Peyer's patch (tissue), 4 donors: Measurements from ENCODE around the gene RAB7B. TPM values are rescaled to one million over a fixed set of nuclear protein-coding genes. Genes with fewer than 3 reads are reported as not detected.

Experiments used
- DNase-seq, 3 donors: peaks; one replicate each; pipeline ENCODE4 v3.0.0-alpha.2; 2017 to 2019
- H3K27ac ChIP-seq, 4 donors: fragments of 200-600 bp; sonication (generic); one replicate each; pipeline ENCODE4 v1.5.1; 2016 to 2019
- H3K27me3 ChIP-seq, 2 donors: fragments of 200-600 bp; sonication (generic); one replicate each; pipeline ENCODE4 v1.5.1; 2019
- H3K36me3 ChIP-seq, 3 donors: fragments of 200-600 bp; sonication (generic); one replicate each; pipeline ENCODE4 v1.5.1; 2016 to 2019
- H3K4me1 ChIP-seq, 4 donors: fragments of 200-600 bp; sonication (generic); one replicate each; pipeline ENCODE4 v1.5.1; 2016 to 2019
- H3K4me3 ChIP-seq, 4 donors: fragments of 200-600 bp; sonication (generic); 1 replicate in 3 of 4; 2 replicates in 1 of 4; pipeline ENCODE4 v1.5.1; 2016 to 2019; ENCODE audit warnings: mild to moderate bottlenecking in 1 of 4
- H3K9me3 ChIP-seq, 4 donors: fragments of 200-600 bp; sonication (generic); one replicate each; pipeline ENCODE4 v1.5.1; 2016 to 2019; ENCODE audit warnings: mild to moderate bottlenecking in 1 of 4
- POLR2A ChIP-seq, 2 donors: fragments of 450-650 bp; IDR thresholded peaks; one replicate each; pipeline ENCODE4 v1.5.1; 2017; ENCODE audit warnings: antibody characterized with exemption in 2 of 2, mild to moderate bottlenecking in 2 of 2, moderate library complexity in 2 of 2
- total RNA-seq, 4 donors: library from RNA; depleted of rRNA; stranded (reverse); fragments of >200 nt; gene quantifications; one replicate each; pipeline ENCODE4 v1.1.0, GENCODE V29; 2016
- TF ChIP-seq, protein P1 (sequence below), 6 experiments: fragments of 450-650 bp in 4 of 6; fragments of 200-600 bp in 2 of 6; sonication (generic) in 1 of 6; IDR thresholded peaks; one replicate each; pipeline ENCODE4 v1.5.1; 2017 to 2019; ENCODE audit warnings: antibody characterized with exemption in 6 of 6, mild to moderate bottlenecking in 3 of 6, moderate library complexity in 1 of 6

RAB7B gene
- total RNA-seq, 4 donors from 2014 or later = 0.35 to 0.47 (median 0.40) TPM; not detected in 1

GRCh38 chr1:206005778-206006180 lies 2.6 kb upstream of the RAB7B start:
- TF ChIP-seq, protein P1, sequence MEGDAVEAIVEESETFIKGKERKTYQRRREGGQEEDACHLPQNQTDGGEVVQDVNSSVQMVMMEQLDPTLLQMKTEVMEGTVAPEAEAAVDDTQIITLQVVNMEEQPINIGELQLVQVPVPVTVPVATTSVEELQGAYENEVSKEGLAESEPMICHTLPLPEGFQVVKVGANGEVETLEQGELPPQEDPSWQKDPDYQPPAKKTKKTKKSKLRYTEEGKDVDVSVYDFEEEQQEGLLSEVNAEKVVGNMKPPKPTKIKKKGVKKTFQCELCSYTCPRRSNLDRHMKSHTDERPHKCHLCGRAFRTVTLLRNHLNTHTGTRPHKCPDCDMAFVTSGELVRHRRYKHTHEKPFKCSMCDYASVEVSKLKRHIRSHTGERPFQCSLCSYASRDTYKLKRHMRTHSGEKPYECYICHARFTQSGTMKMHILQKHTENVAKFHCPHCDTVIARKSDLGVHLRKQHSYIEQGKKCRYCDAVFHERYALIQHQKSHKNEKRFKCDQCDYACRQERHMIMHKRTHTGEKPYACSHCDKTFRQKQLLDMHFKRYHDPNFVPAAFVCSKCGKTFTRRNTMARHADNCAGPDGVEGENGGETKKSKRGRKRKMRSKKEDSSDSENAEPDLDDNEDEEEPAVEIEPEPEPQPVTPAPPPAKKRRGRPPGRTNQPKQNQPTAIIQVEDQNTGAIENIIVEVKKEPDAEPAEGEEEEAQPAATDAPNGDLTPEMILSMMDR (IDR thresholded peaks at IDR 0.05) = no peak
- no peak for TF ChIP-seq POLR2A (IDR thresholded peaks at IDR 0.05)
- H3K9me3 ChIP-seq = no peaks in the 10 kb centered on the region
- H3K27me3 ChIP-seq = no peaks in the 10 kb centered on the region
- H3K4me1 ChIP-seq = peaks cover 0 to 8% (median 0%) of the 10 kb centered on the region in 4 donors
- no peak overlapping the region for H3K4me3 ChIP-seq
- no peak overlapping the region for H3K27ac ChIP-seq
- DNase-seq = no peak
- H3K36me3 ChIP-seq = no peaks in the 10 kb centered on the region

GRCh38 chr1:206005234-206005633 lies 2.0 kb upstream of the RAB7B start:
- Histone ChIP-seq H3K36me3 (no peaks in the 10 kb centered on the region), H3K4me1 (peaks cover 0 to 8% (median 0%) of the 10 kb centered on the region in 4 donors), H3K27me3 (no peaks in the 10 kb centered on the region), H3K4me3 (no peak overlapping the region), H3K27ac (no peak overlapping the region), H3K9me3 (no peaks in the 10 kb centered on the region)
- TF ChIP-seq POLR2A (IDR thresholded peaks at IDR 0.05) = no peak
- TF ChIP-seq, protein P1 (IDR thresholded peaks at IDR 0.05) = no peak
- no peak for DNase-seq

GRCh38 chr1:206004826-206005225 lies 1.6 kb upstream of the RAB7B start:
- TF ChIP-seq, protein P1 (IDR thresholded peaks at IDR 0.05) = no peak
- no peak for TF ChIP-seq POLR2A (IDR thresholded peaks at IDR 0.05)
- peaks cover 0 to 8% (median 0%) of the 10 kb centered on the region in 4 donors for H3K4me1 ChIP-seq
- no peak overlapping the region for H3K27ac ChIP-seq
- no peak overlapping the region for H3K4me3 ChIP-seq
- H3K36me3 ChIP-seq = no peaks in the 10 kb centered on the region
- H3K9me3 ChIP-seq = no peaks in the 10 kb centered on the region
- no peak for DNase-seq
- H3K27me3 ChIP-seq = no peaks in the 10 kb centered on the region

GRCh38 chr1:206003854-206004800 lies 932 bp upstream of the RAB7B start:
- no peak overlapping the region for H3K4me3 ChIP-seq
- TF ChIP-seq POLR2A (IDR thresholded peaks at IDR 0.05) = no peak
- TF ChIP-seq, protein P1 (IDR thresholded peaks at IDR 0.05) = no peak
- no peaks in the 10 kb centered on the region for H3K36me3 ChIP-seq
- no peaks in the 10 kb centered on the region for H3K9me3 ChIP-seq
- no peaks in the 10 kb centered on the region for H3K27me3 ChIP-seq
- H3K4me1 ChIP-seq = peaks cover 0 to 8% (median 0%) of the 10 kb centered on the region in 4 donors
- no peak for DNase-seq
- peak overlapping the region in 1 of 4 donors; percentile 5 for H3K27ac ChIP-seq

- TF ChIP-seq POLR2A (IDR thresholded peaks at IDR 0.05) = no peak
- TF ChIP-seq, protein P1 (IDR thresholded peaks at IDR 0.05) = no peak
- Histone ChIP-seq H3K4me1 (peaks cover 0 to 8% (median 0%) of the 10 kb centered on the region in 4 donors), H3K27me3 (no peaks in the 10 kb centered on the region), H3K9me3 (no peaks in the 10 kb centered on the region), H3K36me3 (no peaks in the 10 kb centered on the region), H3K27ac (no peak overlapping the region), H3K4me3 (no peak overlapping the region)
- no peak for DNase-seq
Observed at GRCh38 chr1:206002160-206002559, 1.0 kb downstream of the RAB7B start.
